K562 (cell line): Measurements from ENCODE around the gene EPN2. TPM values are rescaled to one million over a fixed set of nuclear protein-coding genes. Genes with fewer than 3 reads are reported as not detected.

Experiments
- ATAC-seq: fragments of 200-7000 bp; cut with Tn5 transposase; 3 replicates; pipeline ENCODE4 v1.9.1; 2020; ENCODE audit warnings: moderate library complexity
- BruUV-seq: library from RNA; stranded (reverse); fragments of 400-500 nt; replicated peaks from 2 replicates; lab custom pipeline; 2021; lab: Mats Ljungman, UMichigan
- CTCF ChIA-PET: fragments of 300-600 bp; formaldehyde crosslinking; extraction: SDS; loops from one replicate; lab custom pipeline; 2021; ENCODE audit warnings: low intra/inter-chr PET ratio; lab: Yijun Ruan, JAX
- POLR2A ChIA-PET: fragments of 300-600, 350-650 bp; sonication (Branson Sonifier 250); formaldehyde crosslinking; extraction: SDS; loops from one replicate; lab custom pipeline; 2021; ENCODE audit warnings: antibody characterized with exemption, inconsistent platforms; lab: Yijun Ruan, JAX
- DNase-seq, 4 experiments: peaks; one replicate each; pipeline versions ENCODE4 v3.0.0 to v3.0.0-alpha.2; 2011 to 2018; ENCODE audit warnings: low spot score in 3 of 4, mixed read lengths in 3 of 4; ENCODE audit errors: extremely low read depth in 1 of 4
- FAIRE-seq: peaks from 2 replicates; lab custom pipeline; 2011; peaks lifted over from hg19 to GRCh38; lab: Jason Lieb, UNC
- H2AFZ ChIP-seq: 2 replicates; pipeline ENCODE4 v1.6.0; 2011; ENCODE audit warnings: low read depth, low read length, control low read depth, inconsistent platforms
- H3K27ac ChIP-seq: fragments of 200-600 bp; 3 replicates; pipeline ENCODE4 v1.8.0; 2011; ENCODE audit warnings: low read depth, mild to moderate bottlenecking, control low read depth, inconsistent platforms, low read length, moderate library complexity, mixed read lengths; ENCODE audit errors: extremely low read depth
- H3K27me3 ChIP-seq, 2 experiments: fragments of 300-600 bp in 1 of 2; 2 replicates in 1 of 2; 3 replicates in 1 of 2; pipeline versions ENCODE4 v1.6.0 to v1.8.0; 2011; ENCODE audit warnings: inconsistent platforms in 2 of 2, low read length in 2 of 2, mild to moderate bottlenecking in 1 of 2, mixed read lengths in 1 of 2, moderate library complexity in 1 of 2; ENCODE audit not compliant: control insufficient read depth in 2 of 2, insufficient read depth in 2 of 2
- H3K36me3 ChIP-seq: fragments of 300-600 bp; 3 replicates; pipeline ENCODE4 v1.8.0; 2011; ENCODE audit warnings: mild to moderate bottlenecking, low read length, inconsistent platforms; ENCODE audit not compliant: control insufficient read depth, insufficient read depth
- H3K4me1 ChIP-seq, 2 experiments: fragments of 200-600 bp in 1 of 2; replicated peaks in 1 of 2; 2 replicates in 1 of 2; 3 replicates in 1 of 2; pipeline versions ENCODE4 v1.5.1 to v1.8.0; 2011; ENCODE audit warnings: inconsistent platforms in 2 of 2, low read length in 2 of 2, mild to moderate bottlenecking in 1 of 2, mixed read lengths in 1 of 2, moderate library complexity in 1 of 2; ENCODE audit not compliant: control insufficient read depth in 2 of 2, insufficient read depth in 2 of 2
- H3K4me2 ChIP-seq: 2 replicates; pipeline ENCODE4 v1.6.1; 2011; ENCODE audit warnings: low read length, control low read depth, inconsistent platforms, mixed read lengths; ENCODE audit not compliant: insufficient read depth
- H3K4me3 ChIP-seq: fragments of 200-600 bp; sonication (generic), shearing (Covaris generic); 2 replicates; pipeline ENCODE4 v1.5.1; 2016; ENCODE audit warnings: control low read depth, inconsistent platforms
- H3K79me2 ChIP-seq: fragments of 200-600 bp; 3 replicates; pipeline ENCODE4 v1.8.0; 2011; ENCODE audit warnings: low read length, inconsistent platforms; ENCODE audit not compliant: control insufficient read depth, insufficient read depth
- H3K9ac ChIP-seq, 2 experiments: 2 replicates each; pipeline versions ENCODE4 v1.6.0 to v1.6.1; 2011; ENCODE audit warnings: low read depth in 2 of 2, low read length in 2 of 2, control low read depth in 1 of 2, inconsistent platforms in 1 of 2, mild to moderate bottlenecking in 1 of 2, mixed read lengths in 1 of 2; ENCODE audit not compliant: insufficient read depth in 1 of 2
- H3K9me1 ChIP-seq: one replicate; pipeline ENCODE4 v1.6.0; 2011; ENCODE audit warnings: inconsistent platforms, mild to moderate bottlenecking, low read length, moderate library complexity; ENCODE audit not compliant: control insufficient read depth, insufficient read depth
- H3K9me3 ChIP-seq: replicated peaks from 2 replicates; pipeline ENCODE4 v1.5.1; 2011; ENCODE audit warnings: low read depth, low read length, inconsistent platforms; ENCODE audit not compliant: control insufficient read depth, insufficient read depth
- H4K20me1 ChIP-seq: replicated peaks from 2 replicates; pipeline ENCODE4 v1.6.1; 2011; ENCODE audit warnings: low read length, inconsistent platforms, mixed read lengths; ENCODE audit not compliant: control insufficient read depth, insufficient read depth
- BRCA1 ChIP-seq, 2 experiments: fragments of 450-650 bp in 1 of 2; sonication (generic) in 1 of 2; formaldehyde crosslinking in 1 of 2; IDR thresholded peaks; 2 replicates each; pipeline versions ENCODE4 v1.5.0 to v1.6.1; 2017 to 2020; ENCODE audit warnings: mild to moderate bottlenecking in 1 of 2, missing genetic modification reagents in 1 of 2
- CBFB ChIP-seq: sonication (generic); formaldehyde crosslinking; IDR thresholded peaks from 2 replicates; pipeline ENCODE4 v1.4.0; 2020; ENCODE audit warnings: mild to moderate bottlenecking, missing genetic modification reagents
- FOXM1 ChIP-seq, 2 experiments: fragments of 450-650 bp in 1 of 2; sonication (generic) in 1 of 2; formaldehyde crosslinking in 1 of 2; IDR thresholded peaks; 2 replicates each; pipeline versions ENCODE4 v1.6.1 to v1.9.0; 2017 to 2022; ENCODE audit warnings: low read depth in 2 of 2, mild to moderate bottlenecking in 2 of 2, missing genetic modification reagents in 1 of 2, moderate library complexity in 1 of 2
- GABPA ChIP-seq: fragments of 200-800 bp; sonication (Bioruptor generic); conservative IDR thresholded peaks from 2 replicates; pipeline ENCODE4 v1.6.1; 2016; ENCODE audit warnings: low read depth, missing genetic modification characterization, missing compliant biosample characterization
- HMGXB4 ChIP-seq: sonication (generic); formaldehyde crosslinking; IDR thresholded peaks from 2 replicates; pipeline ENCODE4 v1.8.1; 2023; ENCODE audit warnings: mild to moderate bottlenecking, missing genetic modification reagents
- KDM5B ChIP-seq: fragments of 200-600 bp; sonication (generic); IDR thresholded peaks from 2 replicates; pipeline ENCODE4 v1.6.1; 2012; ENCODE audit warnings: low read depth, mild to moderate bottlenecking, moderate library complexity, low read length, control low read depth, inconsistent platforms; ENCODE audit not compliant: insufficient replicate concordance
- NKRF ChIP-seq: fragments of 450-650 bp; IDR thresholded peaks from 2 replicates; pipeline ENCODE4 v1.6.1; 2016; ENCODE audit warnings: borderline replicate concordance
- NR3C1 ChIP-seq: sonication (generic); formaldehyde crosslinking; IDR thresholded peaks from 2 replicates; pipeline ENCODE4 v1.8.1; 2022; ENCODE audit warnings: missing genetic modification reagents
- RBM17 ChIP-seq: fragments of 200-400 bp; formaldehyde crosslinking; IDR thresholded peaks from 2 replicates; pipeline ENCODE4 v1.6.1; 2017; ENCODE audit warnings: low read depth, mild to moderate bottlenecking, low read length, borderline replicate concordance
- SIRT6 ChIP-seq: IDR thresholded peaks from one replicate; pipeline ENCODE4 v1.6.1; 2012; ENCODE audit warnings: low read depth, mild to moderate bottlenecking, control low read depth, inconsistent platforms, low read length, moderate library complexity
- TAF7 ChIP-seq: fragments of 450-650 bp; IDR thresholded peaks from 2 replicates; pipeline ENCODE4 v1.6.1; 2016; ENCODE audit warnings: missing genetic modification characterization, missing compliant biosample characterization
- TRIM24 ChIP-seq, 2 experiments: fragments of 450-650 bp; IDR thresholded peaks; 2 replicates each; pipeline ENCODE4 v1.6.1; 2016
- ZBTB1 ChIP-seq: sonication (generic); formaldehyde crosslinking; IDR thresholded peaks from 2 replicates; pipeline ENCODE4 v1.8.1; 2023; ENCODE audit warnings: missing genetic modification reagents, low read depth, mild to moderate bottlenecking, borderline replicate concordance
- ZFP36 ChIP-seq: fragments of 150-350 bp; IDR thresholded peaks from 2 replicates; pipeline ENCODE4 v1.6.1; 2018; ENCODE audit warnings: low read length, low read depth; ENCODE audit not compliant: partially characterized antibody
- ZNF436 ChIP-seq: fragments of 250-450, 450-650 bp; sonication (Bioruptor Pico); formaldehyde crosslinking; IDR thresholded peaks from 2 replicates; pipeline ENCODE4 v1.7.0; 2020; ENCODE audit warnings: mild to moderate bottlenecking
- ZNF77 ChIP-seq: fragments of 250-450 bp; sonication (Bioruptor Pico); IDR thresholded peaks from 2 replicates; pipeline ENCODE4 v1.5.0; 2020
- WGBS: fragments of 100-300 bp; shearing (Covaris generic); methylation state at CpG from one replicate; pipeline ENCODE4 v1.1.6; 2016; ENCODE audit warnings: low coverage, mixed read lengths; ENCODE audit not compliant: insufficient coverage; ENCODE audit errors: missing lambda C conversion rate; 5-methylcytosine and 5-hydroxymethylcytosine counted together
- in situ Hi-C: fragments of 300-500 bp; cut with MboI; formaldehyde crosslinking; loops from 4 replicates; pipeline ENCODE4 v1.15.0; 2018; ENCODE audit warnings: inconsistent platforms, mixed read lengths
- intact Hi-C: fragments of 100-400 bp; cut with micrococcal nuclease; formaldehyde crosslinking; loops from 2 replicates; pipeline ENCODE4 v1.14.2; 2022
- polyA plus RNA-seq, 8 experiments: library from polyadenylated mRNA; depleted of rRNA in 4 of 8; stranded (reverse) in 5 of 8; unstranded in 3 of 8; fragments of >200 nt; fragmentation: Nextera tagmentation in 2 of 8; fragmentation: Illumina TruSeq in 1 of 8; extraction: Ambion mirVana in 2 of 8; extraction: Trizol in 1 of 8; gene quantifications; 2 replicates each; pipeline versions ENCODE4 v1.2.1 to v1.2.3, GENCODE V29; 2011 to 2014; ENCODE audit warnings: inconsistent platforms in 1 of 8, missing spikeins in 1 of 8
- total RNA-seq, 7 experiments: library from RNA; depleted of rRNA in 6 of 7; stranded (reverse); fragments of >200 nt in 6 of 7; fragmentation: Illumina TruSeq in 2 of 7; extraction: Trizol in 2 of 7; gene quantifications; 2 replicates each; pipeline versions ENCODE4 v1.2.1 to v1.2.3, GENCODE V29; 2011 to 2021; ENCODE audit warnings: low replicate concordance in 1 of 7

EPN2 gene
- total and polyA plus RNA-seq, 9 of the 15 experiments (the other 6 are each of a cell fraction or from before 2014, with no cell fraction given), result 1.0 to 12.9 (median 8.9) TPM

GRCh38 chr17:19375732-19376131 is 138.6 kb downstream of the EPN2 start:
- DNase-seq (no peak), FAIRE-seq (peak; percentile 37), ATAC-seq (no peak)
- Histone ChIP-seq H2AFZ (no peak overlapping the region), H4K20me1 (no peaks in the 10 kb centered on the region), H3K36me3 (peaks cover 14% of the 10 kb centered on the region; the same call in 1 of the 3 replicates), H3K9me3 (no peaks in the 10 kb centered on the region), H3K4me3 (no peak overlapping the region), H3K79me2 (peaks cover 9% of the 10 kb centered on the region; the same call in 2 of the 3 replicates), H3K27ac (no peak overlapping the region), H3K9me1 (no peaks in the 10 kb centered on the region), H3K4me2 (no peak overlapping the region), H3K4me1 (peaks cover 0 to 11% of the 10 kb centered on the region in 2 experiments; a peak in 3 of 5 replicates), H3K9ac (no peak overlapping the region), H3K27me3 (no peaks in the 10 kb centered on the region; a peak in 1 of 5 replicates)
- WGBS, result 57% methylated on average over 1 of the region's 1 CpG
- intact Hi-C loops, result no loop called here
- in situ Hi-C loops, result no loop called here
- POLR2A ChIA-PET, result no interaction called here
- TF ChIP-seq NR3C1 (CRISPR knock-in tag) (no peak), ZNF436 (CRISPR knock-in tag) (no peak), TRIM24 (IDR thresholded peaks at IDR 0.05) (no peak), BRCA1 (IDR thresholded peaks at IDR 0.05) (no peak), BRCA1 (CRISPR knock-in tag; IDR thresholded peaks at IDR 0.05) (no peak), NKRF (no peak), TAF7 (tag) (no peak), ZFP36 (no peak), ZBTB1 (CRISPR knock-in tag) (no peak), KDM5B (no peak), RBM17 (no peak), SIRT6 (no peak), CBFB (CRISPR knock-in tag) (no peak), HMGXB4 (no peak), ZNF77 (no peak), FOXM1 (IDR thresholded peaks at IDR 0.05; ENCODE audit: low read depth) (no peak), FOXM1 (CRISPR knock-in tag; IDR thresholded peaks at IDR 0.05; ENCODE audit: low read depth) (no peak), GABPA (tag) (no peak)
- BruUV-seq, result no TSS peak
- CTCF ChIA-PET, result no interaction called here
